ENCODE measurements around the gene C17orf100.
A peak's percentile ranks its signal among the peaks of the same experiment; 100 is the strongest.

C17orf100 gene

GRCh38 chr17:6651354-6651918 is at the start of gene C17orf100, which contains the start of gene MED31:
TSS of gene C17orf100 (plus strand) at chr17:6651762. CDS start at chr17:6651914, 152 bp downstream.
TSS of gene MED31 (minus strand) at chr17:6651605. CDS start at chr17:6651528, 77 bp downstream.
- H3K27me3 ChIP-seq (ENCODE audit: control insufficient read depth in 1 of 2, insufficient read depth in 2 of 2, low read length in 2 of 2): peaks cover 20 to 22% of the 10 kb centered on the region in 2 donors
- peak within 1 kb of the TSS; percentile 85 for H3K27ac ChIP-seq (ENCODE audit: low read length)
- peaks cover 0 to 3% of the 10 kb centered on the region in 2 donors for H3K9me3 ChIP-seq (ENCODE audit: control insufficient read depth in 2 of 2, low read length in 2 of 2)
- H3K4me3 ChIP-seq (ENCODE audit: low read length in 2 of 2): peak within 1 kb of the TSS; percentile 91 to 99
- peaks cover 3 to 14% of the 10 kb centered on the region in 2 donors for H3K36me3 ChIP-seq (ENCODE audit: control insufficient read depth in 2 of 2, insufficient read depth in 2 of 2, low read length in 2 of 2)
- H3K9ac ChIP-seq (ENCODE audit: low read length in 2 of 2): peak within 1 kb of the TSS; percentile 82 to 97
- H3K4me1 ChIP-seq (ENCODE audit: control insufficient read depth, insufficient read depth, low read length): peaks cover 25% of the 10 kb centered on the region

GRCh38 chr17:6602141-6602540 is 49.4 kb upstream of the C17orf100 start:
- Histone ChIP-seq H3K36me3 (ENCODE audit: control insufficient read depth in 2 of 2, insufficient read depth in 2 of 2, low read length in 2 of 2) (peaks cover 23 to 50% of the 10 kb centered on the region in 2 donors), H3K27me3 (ENCODE audit: control insufficient read depth in 1 of 2, insufficient read depth in 2 of 2, low read length in 2 of 2) (no peaks in the 10 kb centered on the region)

GRCh38 chr17:6603744-6604325 is 47.7 kb upstream of the C17orf100 start:
- Histone ChIP-seq H3K9me3 (ENCODE audit: control insufficient read depth in 2 of 2, low read length in 2 of 2) (no peaks in the 10 kb centered on the region), H3K4me1 (ENCODE audit: control insufficient read depth, insufficient read depth, low read length) (peaks cover 4% of the 10 kb centered on the region), H3K9ac (ENCODE audit: low read length in 2 of 2) (peak overlapping the region in 1 of 2 donors; percentile 3), H3K4me3 (ENCODE audit: low read length in 2 of 2) (no peak overlapping the region), H3K27me3 (ENCODE audit: control insufficient read depth in 1 of 2, insufficient read depth in 2 of 2, low read length in 2 of 2) (no peaks in the 10 kb centered on the region), H3K36me3 (ENCODE audit: control insufficient read depth in 2 of 2, insufficient read depth in 2 of 2, low read length in 2 of 2) (peaks cover 32 to 51% of the 10 kb centered on the region in 2 donors), H3K27ac (ENCODE audit: low read length) (no peak overlapping the region)

More at GRCh38 chr17:6602141-6602540, 49.4 kb upstream of the C17orf100 start:
- no peaks in the 10 kb centered on the region for H3K9me3 ChIP-seq (ENCODE audit: control insufficient read depth in 2 of 2, low read length in 2 of 2)
- H3K4me1 ChIP-seq (ENCODE audit: control insufficient read depth, insufficient read depth, low read length): peaks cover 4% of the 10 kb centered on the region
- no peak overlapping the region for H3K4me3 ChIP-seq (ENCODE audit: low read length in 2 of 2)
- no peak overlapping the region for H3K9ac ChIP-seq (ENCODE audit: low read length in 2 of 2)
- no peak overlapping the region for H3K27ac ChIP-seq (ENCODE audit: low read length)

GRCh38 chr17:6605142-6605541 is 46.4 kb upstream of the C17orf100 start:
- peaks cover 43 to 48% of the 10 kb centered on the region in 2 donors for H3K36me3 ChIP-seq (ENCODE audit: control insufficient read depth in 2 of 2, insufficient read depth in 2 of 2, low read length in 2 of 2)
- no peaks in the 10 kb centered on the region for H3K9me3 ChIP-seq (ENCODE audit: control insufficient read depth in 2 of 2, low read length in 2 of 2)
- H3K27ac ChIP-seq (ENCODE audit: low read length): no peak overlapping the region

GRCh38 chr17:6608321-6608720 is 43.2 kb upstream of the C17orf100 start:
- peaks cover 49 to 50% of the 10 kb centered on the region in 2 donors for H3K36me3 ChIP-seq (ENCODE audit: control insufficient read depth in 2 of 2, insufficient read depth in 2 of 2, low read length in 2 of 2)
- no peaks in the 10 kb centered on the region for H3K27me3 ChIP-seq (ENCODE audit: control insufficient read depth in 1 of 2, insufficient read depth in 2 of 2, low read length in 2 of 2)
- H3K4me3 ChIP-seq (ENCODE audit: low read length in 2 of 2): no peak overlapping the region
- H3K4me1 ChIP-seq (ENCODE audit: control insufficient read depth, insufficient read depth, low read length): peaks cover 4% of the 10 kb centered on the region
- no peak overlapping the region for H3K27ac ChIP-seq (ENCODE audit: low read length)
- H3K9me3 ChIP-seq (ENCODE audit: control insufficient read depth in 2 of 2, low read length in 2 of 2): no peaks in the 10 kb centered on the region
- H3K9ac ChIP-seq (ENCODE audit: low read length in 2 of 2): no peak overlapping the region

More at GRCh38 chr17:6605142-6605541, 46.4 kb upstream of the C17orf100 start:
- peaks cover 4% of the 10 kb centered on the region for H3K4me1 ChIP-seq (ENCODE audit: control insufficient read depth, insufficient read depth, low read length)
- H3K4me3 ChIP-seq (ENCODE audit: low read length in 2 of 2): no peak overlapping the region
- H3K27me3 ChIP-seq (ENCODE audit: control insufficient read depth in 1 of 2, insufficient read depth in 2 of 2, low read length in 2 of 2): no peaks in the 10 kb centered on the region
- no peak overlapping the region for H3K9ac ChIP-seq (ENCODE audit: low read length in 2 of 2)

- Histone ChIP-seq H3K36me3 (ENCODE audit: control insufficient read depth in 2 of 2, insufficient read depth in 2 of 2, low read length in 2 of 2) (peaks cover 49% of the 10 kb centered on the region in 2 donors), H3K9ac (ENCODE audit: low read length in 2 of 2) (no peak overlapping the region), H3K4me3 (ENCODE audit: low read length in 2 of 2) (no peak overlapping the region), H3K27ac (ENCODE audit: low read length) (no peak overlapping the region), H3K27me3 (ENCODE audit: control insufficient read depth in 1 of 2, insufficient read depth in 2 of 2, low read length in 2 of 2) (no peaks in the 10 kb centered on the region), H3K4me1 (ENCODE audit: control insufficient read depth, insufficient read depth, low read length) (no peaks in the 10 kb centered on the region), H3K9me3 (ENCODE audit: control insufficient read depth in 2 of 2, low read length in 2 of 2) (no peaks in the 10 kb centered on the region)
Measured at GRCh38 chr17:6610011-6610410, 41.6 kb upstream of the C17orf100 start.

- no peaks in the 10 kb centered on the region for H3K9me3 ChIP-seq (ENCODE audit: control insufficient read depth in 2 of 2, low read length in 2 of 2)
- H3K36me3 ChIP-seq (ENCODE audit: control insufficient read depth in 2 of 2, insufficient read depth in 2 of 2, low read length in 2 of 2): peaks cover 36 to 39% of the 10 kb centered on the region in 2 donors
- no peak overlapping the region for H3K9ac ChIP-seq (ENCODE audit: low read length in 2 of 2)
- H3K27me3 ChIP-seq (ENCODE audit: control insufficient read depth in 1 of 2, insufficient read depth in 2 of 2, low read length in 2 of 2): no peaks in the 10 kb centered on the region
- H3K4me1 ChIP-seq (ENCODE audit: control insufficient read depth, insufficient read depth, low read length): no peaks in the 10 kb centered on the region
- H3K4me3 ChIP-seq (ENCODE audit: low read length in 2 of 2): no peak overlapping the region
- H3K27ac ChIP-seq (ENCODE audit: low read length): no peak overlapping the region
Measured at GRCh38 chr17:6611231-6611630, 40.3 kb upstream of the C17orf100 start.

- H3K27me3 ChIP-seq (ENCODE audit: control insufficient read depth in 1 of 2, insufficient read depth in 2 of 2, low read length in 2 of 2): no peaks in the 10 kb centered on the region
- no peak overlapping the region for H3K27ac ChIP-seq (ENCODE audit: low read length)
- no peak overlapping the region for H3K4me3 ChIP-seq (ENCODE audit: low read length in 2 of 2)
- no peaks in the 10 kb centered on the region for H3K4me1 ChIP-seq (ENCODE audit: control insufficient read depth, insufficient read depth, low read length)
- peaks cover 14 to 28% of the 10 kb centered on the region in 2 donors for H3K36me3 ChIP-seq (ENCODE audit: control insufficient read depth in 2 of 2, insufficient read depth in 2 of 2, low read length in 2 of 2)
- no peak overlapping the region for H3K9ac ChIP-seq (ENCODE audit: low read length in 2 of 2)
- no peaks in the 10 kb centered on the region for H3K9me3 ChIP-seq (ENCODE audit: control insufficient read depth in 2 of 2, low read length in 2 of 2)
Measured at GRCh38 chr17:6623941-6624340, 27.6 kb upstream of the C17orf100 start.

- H3K9ac ChIP-seq (ENCODE audit: low read length in 2 of 2): no peak overlapping the region
- H3K9me3 ChIP-seq (ENCODE audit: control insufficient read depth in 2 of 2, low read length in 2 of 2): no peaks in the 10 kb centered on the region
- H3K4me3 ChIP-seq (ENCODE audit: low read length in 2 of 2): no peak overlapping the region
- peaks cover 18 to 28% of the 10 kb centered on the region in 2 donors for H3K36me3 ChIP-seq (ENCODE audit: control insufficient read depth in 2 of 2, insufficient read depth in 2 of 2, low read length in 2 of 2)
- no peaks in the 10 kb centered on the region for H3K27me3 ChIP-seq (ENCODE audit: control insufficient read depth in 1 of 2, insufficient read depth in 2 of 2, low read length in 2 of 2)
- no peak overlapping the region for H3K27ac ChIP-seq (ENCODE audit: low read length)
- H3K4me1 ChIP-seq (ENCODE audit: control insufficient read depth, insufficient read depth, low read length): no peaks in the 10 kb centered on the region
Measured at GRCh38 chr17:6626616-6627015, 24.9 kb upstream of the C17orf100 start.

GRCh38 chr17:6627019-6627418 is 24.5 kb upstream of the C17orf100 start:
- H3K4me1 ChIP-seq (ENCODE audit: control insufficient read depth, insufficient read depth, low read length): no peaks in the 10 kb centered on the region
- H3K36me3 ChIP-seq (ENCODE audit: control insufficient read depth in 2 of 2, insufficient read depth in 2 of 2, low read length in 2 of 2): peaks cover 19 to 28% of the 10 kb centered on the region in 2 donors
- H3K4me3 ChIP-seq (ENCODE audit: low read length in 2 of 2): no peak overlapping the region
- no peaks in the 10 kb centered on the region for H3K27me3 ChIP-seq (ENCODE audit: control insufficient read depth in 1 of 2, insufficient read depth in 2 of 2, low read length in 2 of 2)
- no peak overlapping the region for H3K9ac ChIP-seq (ENCODE audit: low read length in 2 of 2)
- H3K9me3 ChIP-seq (ENCODE audit: control insufficient read depth in 2 of 2, low read length in 2 of 2): no peaks in the 10 kb centered on the region
- H3K27ac ChIP-seq (ENCODE audit: low read length): no peak overlapping the region

- no peaks in the 10 kb centered on the region for H3K27me3 ChIP-seq (ENCODE audit: control insufficient read depth in 1 of 2, insufficient read depth in 2 of 2, low read length in 2 of 2)
- peaks cover 25 to 34% of the 10 kb centered on the region in 2 donors for H3K36me3 ChIP-seq (ENCODE audit: control insufficient read depth in 2 of 2, insufficient read depth in 2 of 2, low read length in 2 of 2)
- H3K4me1 ChIP-seq (ENCODE audit: control insufficient read depth, insufficient read depth, low read length): no peaks in the 10 kb centered on the region
- H3K9me3 ChIP-seq (ENCODE audit: control insufficient read depth in 2 of 2, low read length in 2 of 2): no peaks in the 10 kb centered on the region
- no peak overlapping the region for H3K9ac ChIP-seq (ENCODE audit: low read length in 2 of 2)
- H3K27ac ChIP-seq (ENCODE audit: low read length): no peak overlapping the region
- no peak overlapping the region for H3K4me3 ChIP-seq (ENCODE audit: low read length in 2 of 2)
Measured at GRCh38 chr17:6630390-6630789, 21.2 kb upstream of the C17orf100 start.
